Testis (tissue), 3 donors: ENCODE data around the gene OSBPL9. TPM values are rescaled to one million over a fixed set of nuclear protein-coding genes. Genes with fewer than 3 reads are reported as not detected.

Experiments
- DNase-seq: peaks from one replicate; pipeline ENCODE4 v3.0.0-alpha.2; 2019
- H3K27ac ChIP-seq, 2 donors: fragments of 200-600 bp; sonication (generic); one replicate each; pipeline ENCODE4 v1.5.1; 2019
- H3K27me3 ChIP-seq: fragments of 200-600 bp; sonication (generic); one replicate; pipeline ENCODE4 v1.5.1; 2019
- H3K36me3 ChIP-seq: fragments of 200-600 bp; sonication (generic); one replicate; pipeline ENCODE4 v1.5.1; 2017; ENCODE audit warnings: low read depth; ENCODE audit errors: missing control alignments
- H3K4me1 ChIP-seq: fragments of 200-600 bp; sonication (generic); one replicate; pipeline ENCODE4 v1.5.1; 2019
- H3K4me3 ChIP-seq, 2 donors: fragments of 200-600 bp; sonication (generic); one replicate each; pipeline ENCODE4 v1.5.1; 2017 to 2019
- H3K9me3 ChIP-seq: fragments of 200-600 bp; sonication (generic); one replicate; pipeline ENCODE4 v1.5.1; 2017
- CTCF ChIP-seq, 3 experiments: fragments of 450-650 bp in 2 of 3; fragments of 200-600 bp in 1 of 3; sonication (generic) in 1 of 3; IDR thresholded peaks; one replicate each; pipeline ENCODE4 v1.5.1; 2016 to 2019; ENCODE audit warnings: antibody characterized with exemption in 3 of 3, mild to moderate bottlenecking in 2 of 3, moderate library complexity in 1 of 3
- POLR2A ChIP-seq: fragments of 450-650 bp; IDR thresholded peaks from one replicate; pipeline ENCODE4 v1.6.1; 2017; ENCODE audit warnings: antibody characterized with exemption, mild to moderate bottlenecking, moderate library complexity
- WGBS, 2 donors: methylation state at CpG; one replicate each; pipeline ENCODE4 v1.1.5; 2018; 5-methylcytosine and 5-hydroxymethylcytosine counted together
- intact Hi-C: fragments of 100-400 bp; cut with DNase I; formaldehyde crosslinking; loops from one replicate; pipeline ENCODE4 v1.15.1; 2023; ENCODE audit warnings: low total_unique reads
- polyA plus RNA-seq: library from polyadenylated mRNA; stranded (reverse); fragments of 350-450 nt; fragmentation: Illumina TruSeq; extraction: RNeasy Lipid Tissue Mini Kit (QIAGEN cat#74804); gene quantifications from one replicate; pipeline ENCODE4 v1.2.3, GENCODE V29; 2014; ENCODE audit warnings: low read depth, low replicate concordance; ENCODE audit not compliant: insufficient read depth
- total RNA-seq, 2 donors: library from RNA; depleted of rRNA; stranded (reverse); fragments of >200 nt; gene quantifications; one replicate each; pipeline ENCODE4 v1.2.3, GENCODE V29; 2016

Gene OSBPL9
- total and polyA plus RNA-seq, 3 donors from 2014 or later: 59.3 to 160 (median 117) TPM

- peaks cover 7% of the 10 kb centered on the region for H3K4me1 ChIP-seq
- no peak overlapping the region for H3K27ac ChIP-seq
- TF ChIP-seq CTCF (IDR thresholded peaks at IDR 0.05): no peak
- intact Hi-C loops: no loop called here
- no peak overlapping the region for H3K4me3 ChIP-seq
- no peaks in the 10 kb centered on the region for H3K27me3 ChIP-seq
- no peaks in the 10 kb centered on the region for H3K9me3 ChIP-seq
- 90 to 96% methylated on average over 4 of the region's 4 CpGs for WGBS, 2 donors
- no peak for DNase-seq
- H3K36me3 ChIP-seq: no peaks in the 10 kb centered on the region
Observed at GRCh38 chr1:51724797-51725196, 107.9 kb downstream of the OSBPL9 start.

GRCh38 chr1:51726051-51726450 lies 109.2 kb downstream of the OSBPL9 start:
- Histone ChIP-seq H3K4me1 (peaks cover 7% of the 10 kb centered on the region), H3K27me3 (no peaks in the 10 kb centered on the region), H3K27ac (no peak overlapping the region), H3K9me3 (no peaks in the 10 kb centered on the region), H3K4me3 (no peak overlapping the region), H3K36me3 (no peaks in the 10 kb centered on the region)
- no peak for TF ChIP-seq CTCF (IDR thresholded peaks at IDR 0.05)
- no peak for TF ChIP-seq POLR2A
- DNase-seq: no peak
- intact Hi-C loops: no loop called here

DNA sequence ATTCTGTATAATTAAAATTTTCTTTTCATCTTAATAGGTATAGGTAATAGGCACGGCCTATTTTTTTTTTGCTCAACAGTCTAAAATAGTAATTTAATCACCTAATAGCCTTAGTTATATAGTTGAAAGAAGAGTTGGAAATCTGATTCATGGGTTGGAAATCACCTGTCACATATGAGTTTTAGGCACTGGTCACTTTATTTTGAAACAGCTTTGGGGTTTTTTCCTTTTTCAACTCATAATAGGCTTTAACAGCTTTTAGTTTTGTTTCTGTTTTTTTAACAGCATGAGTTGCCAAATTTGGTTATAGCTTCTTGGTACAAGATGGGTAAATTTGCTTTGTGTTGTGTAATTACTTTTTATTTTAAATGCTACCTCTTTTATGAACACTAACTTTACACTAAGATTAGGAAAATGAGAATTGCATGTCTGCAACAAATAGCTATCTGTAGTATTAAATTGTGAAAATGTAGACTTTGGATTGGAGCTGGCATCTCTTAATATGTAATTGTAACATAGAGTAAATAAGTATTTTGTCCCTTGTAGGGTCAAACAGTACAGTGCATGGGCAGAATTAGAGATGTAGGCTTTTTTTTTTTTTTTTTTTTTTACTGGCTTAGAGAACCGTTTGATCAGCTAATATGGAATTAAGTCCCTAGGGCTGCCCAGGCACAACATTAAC lies 109.8 kb downstream of the OSBPL9 start:
- intact Hi-C loops: no loop called here
- H3K27ac ChIP-seq: no peak overlapping the region
- H3K9me3 ChIP-seq: no peaks in the 10 kb centered on the region
- DNase-seq: no peak
- H3K4me1 ChIP-seq: peaks cover 7% of the 10 kb centered on the region
- no peaks in the 10 kb centered on the region for H3K27me3 ChIP-seq
- TF ChIP-seq CTCF (IDR thresholded peaks at IDR 0.05) (no peak), POLR2A (no peak)
- WGBS, 2 donors: 70 to 78% methylated on average over 2 of the region's 2 CpGs
- H3K4me3 ChIP-seq: no peak overlapping the region
- no peaks in the 10 kb centered on the region for H3K36me3 ChIP-seq

DNA sequence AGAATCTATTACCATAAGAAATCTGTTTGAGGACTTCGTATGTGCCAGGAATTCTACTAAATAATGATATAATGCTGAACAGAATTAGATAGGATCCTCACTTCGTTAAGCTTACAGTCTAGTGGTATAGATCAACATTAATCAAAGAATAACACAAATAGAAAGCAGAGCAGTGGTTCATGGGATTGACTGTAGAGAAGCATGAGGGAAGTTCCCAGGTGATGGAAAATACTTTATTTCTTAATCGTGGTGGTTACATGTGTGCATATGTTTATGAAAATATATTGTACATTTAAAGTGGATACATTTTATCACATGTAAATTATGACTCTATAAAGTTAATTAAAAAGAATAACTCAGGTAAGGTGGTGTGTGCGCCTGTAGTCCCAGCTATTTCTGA lies 110.5 kb downstream of the OSBPL9 start:
- Histone ChIP-seq H3K27ac (no peak overlapping the region), H3K36me3 (no peaks in the 10 kb centered on the region), H3K27me3 (no peaks in the 10 kb centered on the region), H3K9me3 (no peaks in the 10 kb centered on the region), H3K4me3 (no peak overlapping the region), H3K4me1 (peaks cover 11% of the 10 kb centered on the region)
- WGBS, 2 donors: 85 to 90% methylated on average over 4 of the region's 4 CpGs
- TF ChIP-seq POLR2A: no peak
- TF ChIP-seq CTCF (IDR thresholded peaks at IDR 0.05): no peak
- intact Hi-C loops: no loop called here
- DNase-seq: no peak

DNA sequence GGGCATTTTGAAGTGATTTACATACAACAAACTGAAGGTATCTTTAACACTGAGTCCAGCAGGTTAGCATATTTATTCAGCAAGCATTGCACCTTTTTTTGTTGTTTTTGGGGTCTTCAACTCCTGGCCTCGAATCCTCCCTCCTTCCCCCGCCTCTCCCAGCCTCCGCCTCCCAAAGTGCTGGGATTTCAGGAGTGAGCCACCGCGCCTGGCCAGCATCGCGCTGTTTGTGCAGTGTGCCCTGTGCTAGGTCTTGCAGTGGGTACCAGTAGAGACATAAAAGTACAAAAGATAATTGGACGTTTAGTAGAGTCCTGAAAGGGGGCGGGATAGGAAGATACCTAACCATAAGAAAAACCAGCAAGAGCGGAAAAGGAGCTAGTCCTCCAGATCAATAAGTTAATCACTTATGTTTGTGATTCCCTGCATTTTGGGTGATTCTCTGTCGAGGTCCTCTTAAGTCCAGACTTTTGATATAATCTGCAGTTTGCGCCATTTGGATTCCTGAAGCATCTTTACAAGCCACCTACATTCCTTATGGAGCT lies 111.8 kb downstream of the OSBPL9 start:
- H3K36me3 ChIP-seq: no peaks in the 10 kb centered on the region
- H3K27ac ChIP-seq: peak overlapping the region in 1 of 2 donors; percentile 71
- H3K4me3 ChIP-seq: peak overlapping the region; percentile 55 to 69
- intact Hi-C loops: no loop called here
- TF ChIP-seq CTCF (IDR thresholded peaks at IDR 0.05): no peak
- no peak for TF ChIP-seq POLR2A
- no peak for DNase-seq
- 42 to 48% methylated on average over 12 of the region's 12 CpGs for WGBS, 2 donors
- no peaks in the 10 kb centered on the region for H3K27me3 ChIP-seq
- H3K9me3 ChIP-seq: no peaks in the 10 kb centered on the region
- H3K4me1 ChIP-seq: peaks cover 21% of the 10 kb centered on the region
